TTC549 (cell line): ENCODE measurements around the gene CUL9.
A peak's percentile ranks its signal among the peaks of the same experiment; 100 is the strongest.
"Not testable (repeated sequence)": the region's sequence is repeated elsewhere in the genome, so short reads cannot be mapped to it uniquely, and the experiment has no call there.

Experiments
- FAIRE-seq: peaks from 2 replicates; lab custom pipeline; 2012; peaks lifted over from hg19 to GRCh38; lab: Jason Lieb, UNC

The CUL9 gene

DNA sequence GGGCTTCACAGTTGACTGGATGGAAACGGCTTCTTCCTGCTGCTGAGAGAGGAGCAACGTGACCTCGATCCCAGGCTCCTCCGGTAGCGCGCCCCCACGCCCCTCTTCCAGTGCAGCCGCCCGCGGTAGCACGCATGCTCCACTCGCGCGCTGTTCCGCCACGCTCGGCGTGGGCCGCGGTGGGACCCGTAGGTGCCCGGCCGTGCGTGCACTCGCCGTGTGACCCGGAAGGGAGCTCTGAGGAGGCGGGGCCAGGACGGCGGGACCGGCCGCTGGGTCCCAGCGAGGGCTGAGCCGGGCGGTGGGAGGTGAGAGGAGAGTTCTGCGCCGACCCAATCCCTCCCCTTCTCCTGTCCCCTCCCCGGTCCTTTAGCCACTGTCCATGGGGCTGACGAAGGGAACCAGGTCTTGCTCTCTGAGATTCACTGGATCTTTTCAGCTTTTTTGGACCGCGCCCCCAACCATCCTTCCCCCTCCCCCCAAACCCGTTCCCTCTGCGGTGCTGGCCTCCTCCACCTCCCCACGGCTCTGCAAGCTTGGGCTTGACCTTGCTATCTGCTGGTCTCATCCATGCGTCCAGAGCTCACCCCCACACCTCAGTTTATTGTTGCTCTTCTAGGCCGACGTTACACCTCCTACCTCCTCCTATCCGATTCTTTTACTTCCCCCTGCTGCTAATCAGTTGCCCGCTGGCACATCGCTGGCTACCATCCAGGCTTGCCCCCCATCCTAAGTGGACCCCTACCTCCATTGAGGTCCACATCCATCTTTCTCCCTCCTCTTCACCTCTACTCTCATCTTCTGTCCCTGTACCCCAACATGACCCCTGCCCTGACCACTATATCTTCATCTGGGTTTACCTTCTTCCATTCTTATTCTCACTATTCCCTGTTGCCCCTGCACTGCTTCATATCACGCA, at the start of gene CUL9:
Gene CUL9, plus strand, starts transcription at position 255 of the 919 bp plus-strand sequence. CDS start 2,115 bp downstream, outside the sequence.
- FAIRE-seq, result no peak

- no peak for FAIRE-seq
Measured at GRCh38 chr6:43138267-43138666, 43.7 kb upstream of the CUL9 start.

DNA sequence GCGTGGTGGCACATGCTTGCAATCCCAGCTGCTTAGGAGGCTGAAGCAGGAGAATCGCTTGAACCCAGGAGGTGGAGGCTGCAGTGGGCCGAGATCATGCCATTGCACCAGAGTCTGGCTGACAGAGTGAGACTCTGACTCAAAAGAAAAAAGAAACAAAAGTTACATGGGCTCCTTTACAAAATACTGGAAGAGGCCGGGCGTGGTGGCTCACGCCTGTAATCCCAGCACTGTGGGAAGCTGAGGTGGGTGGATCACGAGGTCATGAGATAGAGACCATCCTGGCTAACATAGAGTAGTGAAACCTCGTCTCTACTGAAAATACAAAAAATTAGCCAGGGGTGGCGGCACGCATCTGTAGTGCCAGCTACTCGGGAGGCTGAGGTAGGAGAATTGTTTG, 42.0 kb upstream of the CUL9 start:
- FAIRE-seq, result not testable (repeated sequence)

DNA sequence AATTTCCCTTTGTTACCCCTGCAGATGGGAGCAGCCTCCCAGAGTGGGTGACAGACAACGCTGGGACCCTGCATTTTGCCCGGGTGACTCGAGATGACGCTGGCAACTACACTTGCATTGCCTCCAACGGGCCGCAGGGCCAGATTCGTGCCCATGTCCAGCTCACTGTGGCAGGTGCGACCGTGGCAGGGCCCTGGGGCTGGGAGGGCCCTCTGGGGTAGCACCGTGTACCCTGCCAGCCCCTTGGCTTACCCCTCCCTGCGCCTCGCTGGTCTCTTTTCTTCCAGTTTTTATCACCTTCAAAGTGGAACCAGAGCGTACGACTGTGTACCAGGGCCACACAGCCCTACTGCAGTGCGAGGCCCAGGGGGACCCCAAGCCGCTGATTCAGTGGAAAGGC, 40.4 kb upstream of the CUL9 start:
- FAIRE-seq, result no peak

DNA sequence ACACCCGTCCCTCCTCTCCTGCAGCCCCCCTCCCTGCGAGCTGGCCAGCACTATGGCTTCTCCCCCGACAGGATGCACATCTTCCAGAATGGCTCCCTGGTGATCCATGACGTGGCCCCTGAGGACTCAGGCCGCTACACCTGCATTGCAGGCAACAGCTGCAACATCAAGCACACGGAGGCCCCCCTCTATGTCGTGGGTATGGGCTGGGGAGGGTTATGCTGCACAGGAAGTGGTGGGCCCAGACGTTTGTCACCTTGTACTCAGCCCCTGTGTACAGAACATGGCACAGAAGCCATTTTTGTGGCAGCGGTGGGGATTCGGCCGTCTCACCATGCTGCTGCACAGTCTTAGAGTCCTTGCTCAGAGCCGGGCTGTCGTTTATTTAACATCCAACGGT, 39.9 kb upstream of the CUL9 start:
- FAIRE-seq, result no peak

GRCh38 chr6:43143235-43144128, 38.5 kb upstream of the CUL9 start:
- FAIRE-seq, result no peak

DNA sequence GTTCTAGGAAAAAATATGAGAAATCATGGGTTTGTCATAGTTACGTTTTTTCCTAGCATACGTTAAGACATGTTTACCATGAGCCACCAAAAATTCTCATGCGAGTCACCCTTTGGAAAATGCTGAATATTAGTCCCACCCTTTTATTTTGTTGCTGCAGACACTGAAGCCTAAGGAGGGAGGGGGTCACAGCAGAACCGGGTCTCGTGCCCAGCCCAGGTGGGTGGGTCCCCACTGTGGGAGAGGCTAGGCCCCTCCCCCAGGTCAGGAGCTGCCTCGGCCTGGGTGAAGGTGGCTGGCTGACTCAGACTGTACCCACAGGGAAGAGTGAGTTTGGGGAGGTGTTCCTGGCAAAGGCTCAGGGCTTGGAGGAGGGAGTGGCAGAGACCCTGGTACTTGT, 37.1 kb upstream of the CUL9 start:
- FAIRE-seq, result no peak

GRCh38 chr6:43146261-43146660, 35.7 kb upstream of the CUL9 start:
- no peak for FAIRE-seq

DNA sequence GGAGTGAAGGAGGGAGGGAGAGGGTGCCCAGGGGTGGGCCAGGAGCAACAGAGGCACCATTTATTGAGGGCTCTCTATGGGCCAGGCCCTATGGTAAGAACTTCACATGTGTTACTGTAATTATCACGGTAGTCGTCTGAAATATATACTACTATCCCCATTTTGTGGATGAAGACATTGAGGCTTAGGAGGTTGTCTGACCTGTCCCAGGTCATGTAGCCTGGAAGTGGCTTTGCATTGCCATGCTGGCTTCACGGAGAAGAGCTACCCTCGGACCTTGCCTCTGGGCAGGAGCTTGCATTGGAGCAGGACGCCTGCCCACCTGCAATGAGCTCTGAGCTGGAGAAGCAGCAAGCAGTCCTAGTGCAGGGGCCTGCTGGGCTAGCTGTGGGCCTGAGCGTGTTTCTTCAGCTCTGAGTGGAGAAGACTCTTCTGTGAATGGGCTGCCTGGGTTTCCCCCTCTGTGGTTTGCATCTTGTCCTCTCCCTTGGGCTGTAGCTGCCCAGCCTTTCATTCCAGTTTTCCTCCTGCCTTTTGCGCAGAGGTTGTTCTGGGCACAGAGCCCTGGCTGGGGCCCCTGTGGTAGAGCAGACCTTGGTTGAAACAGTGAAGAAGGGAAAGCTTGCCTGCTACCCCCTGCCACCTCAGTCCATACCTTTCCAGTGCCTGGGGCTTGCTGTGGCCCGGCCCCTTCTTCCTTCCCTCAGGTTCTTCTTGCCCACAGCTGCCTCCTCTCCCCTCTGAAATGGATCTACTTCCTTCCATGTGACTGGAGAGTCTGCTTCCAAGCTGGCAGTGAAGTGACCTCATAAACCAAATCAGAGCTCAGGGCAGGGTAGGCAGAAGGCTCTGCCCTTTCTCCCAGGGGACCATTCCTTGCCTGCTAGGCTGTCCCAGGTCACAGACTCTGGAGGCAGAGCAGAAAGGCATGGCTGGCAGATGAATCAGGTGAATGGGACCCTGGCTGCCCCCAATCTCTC, 35.0 kb upstream of the CUL9 start:
- FAIRE-seq, result no peak

- no peak for FAIRE-seq
Measured at GRCh38 chr6:43147691-43148477, 34.1 kb upstream of the CUL9 start.

GRCh38 chr6:43149265-43149664, 32.7 kb upstream of the CUL9 start:
- FAIRE-seq, result no peak

DNA sequence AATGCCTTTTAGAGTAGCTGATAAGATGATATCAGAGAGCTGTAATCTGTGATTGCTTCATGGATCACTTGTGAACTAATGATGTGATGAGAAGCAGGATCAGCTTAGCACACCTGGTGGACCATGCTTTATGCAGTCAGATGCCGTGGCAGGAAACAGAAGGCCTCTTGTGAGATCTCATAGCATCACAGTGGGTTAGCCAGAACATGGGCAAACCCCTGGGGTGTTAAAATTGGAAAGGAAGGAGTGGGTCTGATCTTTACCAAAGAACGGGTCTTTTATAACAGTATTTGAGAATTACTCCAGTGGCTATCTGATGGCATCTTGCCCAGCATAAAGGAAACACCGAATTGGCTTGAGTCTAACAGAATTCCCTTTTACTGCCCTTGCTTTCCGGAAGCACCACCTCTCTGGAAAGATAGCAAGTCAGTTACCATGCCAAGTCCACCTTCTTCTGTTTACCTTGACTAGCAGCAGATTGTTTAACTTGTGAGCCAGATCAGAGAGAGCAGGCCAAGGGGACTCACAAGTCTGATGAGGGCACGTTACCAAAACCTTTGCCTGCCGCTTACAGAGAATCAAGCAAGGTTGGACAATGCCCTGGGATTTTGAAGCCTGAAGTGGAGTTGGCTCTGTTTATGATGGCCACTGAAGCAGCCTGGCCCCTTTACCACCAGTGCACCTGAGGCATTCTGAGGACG, 31.8 kb upstream of the CUL9 start:
- FAIRE-seq, result no peak

- FAIRE-seq, result no peak
Measured at GRCh38 chr6:43159599-43159998, 22.4 kb upstream of the CUL9 start.

DNA sequence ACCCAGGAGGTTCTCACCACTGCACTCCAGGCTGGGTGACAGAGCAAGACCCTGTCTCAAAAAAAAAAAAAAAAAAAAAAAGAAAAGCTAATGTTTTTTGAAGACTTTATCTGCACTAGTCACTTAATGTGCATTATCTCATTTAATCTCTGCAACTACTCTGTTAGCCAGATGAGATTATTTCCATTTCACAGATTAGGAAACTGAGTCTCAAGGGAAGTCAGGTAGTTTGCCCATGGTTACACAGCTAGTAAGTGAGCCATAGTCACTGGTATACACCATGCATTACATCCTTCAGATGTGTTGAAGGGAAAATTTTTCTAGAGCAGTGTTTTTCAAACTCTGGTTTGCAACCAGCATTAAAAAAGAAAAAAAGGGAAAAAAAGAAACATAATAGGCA, 18.1 kb upstream of the CUL9 start:
- FAIRE-seq, result no peak

GRCh38 chr6:43170417-43170930, 11.5 kb upstream of the CUL9 start:
- no peak for FAIRE-seq

DNA sequence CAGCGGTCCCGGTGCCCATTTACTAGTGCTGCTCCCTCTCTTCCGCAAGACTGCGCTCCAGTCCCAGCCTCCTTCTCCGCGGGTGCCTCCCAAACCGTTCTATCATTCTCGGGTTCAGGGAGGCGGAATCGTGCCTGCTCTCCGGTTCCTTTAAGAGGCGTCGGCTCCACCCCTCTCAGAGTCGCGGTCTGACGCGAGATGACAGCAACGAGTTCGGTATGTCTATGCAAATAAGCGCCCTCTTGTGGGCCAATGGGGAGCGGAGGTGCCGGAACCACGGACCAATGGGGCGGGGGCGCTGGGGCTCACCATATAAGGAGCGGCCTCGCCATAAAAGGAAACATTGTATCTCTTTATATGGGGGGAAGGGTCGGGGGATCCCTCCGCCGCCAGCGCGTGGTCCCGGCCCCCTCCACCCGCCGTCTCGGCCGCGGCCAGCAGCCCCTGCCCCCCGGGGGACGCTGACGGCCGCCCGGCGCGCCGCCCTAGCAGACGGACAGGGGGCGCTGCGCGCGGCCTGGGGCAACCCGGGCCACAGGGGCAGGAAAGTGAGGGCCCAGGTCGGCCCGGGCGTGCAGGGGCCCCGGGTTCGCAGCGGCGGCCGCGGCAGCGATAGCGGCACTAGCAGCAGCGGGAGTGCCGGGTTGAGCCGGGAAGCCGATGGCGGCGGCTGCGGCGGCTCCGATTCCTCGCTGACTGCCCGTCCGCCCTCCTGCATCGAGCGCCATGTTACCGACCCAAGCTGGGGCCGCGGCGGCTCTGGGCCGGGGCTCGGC, 10.9 kb upstream of the CUL9 start, which contains the start of gene SRF:
Gene SRF, plus strand, starts transcription at position 339 of the 776 bp plus-strand sequence. Its CDS starts 388 bp downstream, at position 727.
- FAIRE-seq, result peak; percentile 80

- FAIRE-seq, result no peak
Measured at GRCh38 chr6:43171707-43172103, 10.3 kb upstream of the CUL9 start.

- FAIRE-seq, result no peak
Measured at GRCh38 chr6:43172104-43173007, 9.6 kb upstream of the CUL9 start.
